Chondrocyte (in vitro differentiated cells): ENCODE data around the gene SPATA33. TPM values are rescaled to one million over a fixed set of nuclear protein-coding genes. Genes with fewer than 3 reads are reported as not detected.
"Not testable (repeated sequence)": the region's sequence is repeated elsewhere in the genome, so short reads cannot be mapped to it uniquely, and the experiment has no call there.

Experiments
- DNase-seq: peaks from one replicate; pipeline ENCODE4 v3.0.0; 2021; ENCODE audit warnings: mixed read lengths, low spot score
- H3K27ac Mint-ChIP-seq: one replicate; pipeline ENCODE4 v1.8.0; 2021; ENCODE audit warnings: mild to moderate bottlenecking, moderate library complexity, mixed read lengths; ENCODE audit not compliant: unreplicated experiment
- H3K27me3 Mint-ChIP-seq: 2 replicates; pipeline ENCODE4 v1.8.0; 2021; ENCODE audit warnings: low read depth, mixed read lengths
- H3K36me3 Mint-ChIP-seq: 2 replicates; pipeline ENCODE4 v1.8.0; 2021; ENCODE audit warnings: low read depth, mixed read lengths
- H3K4me1 Mint-ChIP-seq: 2 replicates; pipeline ENCODE4 v1.8.0; 2021; ENCODE audit warnings: low read depth, mild to moderate bottlenecking, mixed read lengths
- H3K4me3 Mint-ChIP-seq: one replicate; pipeline ENCODE4 v1.8.0; 2021; ENCODE audit warnings: mild to moderate bottlenecking, moderate library complexity, mixed read lengths; ENCODE audit not compliant: unreplicated experiment
- H3K9me3 Mint-ChIP-seq: 2 replicates; pipeline ENCODE4 v1.8.0; 2021; ENCODE audit warnings: low read depth, mixed read lengths
- CTCF ChIP-seq: fragments of 200-600 bp; sonication (generic); IDR thresholded peaks from 2 replicates; pipeline ENCODE4 v1.5.0; 2021; ENCODE audit warnings: antibody characterized with exemption, mild to moderate bottlenecking, moderate library complexity
- total RNA-seq: library from RNA; stranded (reverse); gene quantifications from 3 replicates; pipeline ENCODE4 v1.2.1, GENCODE V29; 2021

Gene SPATA33
- total RNA-seq, 1 donor from 2014 or later = 8.8 TPM

GRCh38 chr16:89656435-89657121 lies 1.1 kb upstream of the SPATA33 start:
- no peaks in the 10 kb centered on the region for H3K9me3 Mint-ChIP-seq
- H3K27me3 Mint-ChIP-seq = no peaks in the 10 kb centered on the region
- peak; percentile 71 for DNase-seq
- H3K27ac Mint-ChIP-seq = peak overlapping the region; percentile 68
- H3K4me3 Mint-ChIP-seq = peak overlapping the region; percentile 87
- TF ChIP-seq CTCF = no peak
- H3K36me3 Mint-ChIP-seq = peaks cover 8% of the 10 kb centered on the region
- H3K4me1 Mint-ChIP-seq = peaks cover 27% of the 10 kb centered on the region

DNA sequence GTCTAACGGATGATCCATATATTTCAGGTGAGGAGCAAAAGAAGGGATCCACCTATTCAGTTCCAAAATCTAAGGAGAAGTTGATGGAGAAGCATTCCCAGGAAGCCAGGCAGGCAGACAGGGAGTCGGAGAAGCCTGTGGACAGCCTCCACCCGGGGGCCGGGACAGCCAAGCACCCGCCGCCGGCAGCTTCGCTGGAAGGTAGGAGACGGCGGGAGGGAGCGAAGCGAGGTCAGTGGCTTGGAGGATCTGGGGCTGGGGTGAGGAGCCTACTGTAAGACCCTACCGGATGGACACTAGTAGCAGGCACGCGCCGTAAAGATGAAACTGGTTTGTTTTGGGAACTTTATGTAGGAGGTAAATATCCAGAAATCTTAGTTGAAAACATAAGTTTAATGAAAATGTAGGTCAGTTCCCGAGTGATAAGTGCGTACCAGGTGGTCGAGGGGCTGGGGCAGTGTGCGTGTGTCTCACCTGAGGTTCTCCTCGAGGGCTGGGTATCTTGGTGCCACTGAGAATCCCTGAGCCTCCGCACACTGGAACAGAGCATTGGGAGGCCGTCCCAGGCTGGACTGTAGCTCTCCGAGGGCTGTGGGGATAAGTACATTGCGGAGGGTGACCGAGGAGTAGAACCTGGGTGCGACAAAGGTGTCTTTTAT lies 714 bp downstream of the SPATA33 start:
- peaks cover 11% of the 10 kb centered on the region for H3K36me3 Mint-ChIP-seq
- DNase-seq = peak; percentile 83
- peak overlapping the region; percentile 87 for H3K4me3 Mint-ChIP-seq
- peak overlapping the region; percentile 78 for H3K27ac Mint-ChIP-seq
- H3K9me3 Mint-ChIP-seq = no peaks in the 10 kb centered on the region
- H3K4me1 Mint-ChIP-seq = peaks cover 27% of the 10 kb centered on the region
- TF ChIP-seq CTCF = no peak
- H3K27me3 Mint-ChIP-seq = no peaks in the 10 kb centered on the region

DNA sequence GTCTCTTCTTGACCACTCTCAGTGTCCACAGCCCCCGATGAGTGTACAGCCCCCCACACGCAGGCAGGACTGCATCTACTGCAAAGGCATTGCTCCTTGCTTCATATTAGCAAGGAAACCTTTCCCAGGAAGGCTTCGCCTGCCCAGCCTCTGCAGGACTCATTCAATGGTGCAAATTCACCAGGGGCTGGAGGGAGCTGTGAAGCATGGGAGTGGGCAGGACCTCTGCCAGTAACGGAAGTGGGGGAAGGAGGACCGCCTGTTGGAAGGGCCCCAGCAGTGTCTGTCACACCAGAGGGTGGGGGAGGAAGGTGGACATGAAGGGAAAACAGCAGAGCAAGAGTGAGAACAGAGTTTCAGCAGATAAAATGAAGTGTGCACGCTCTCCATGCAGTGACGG lies 2.5 kb downstream of the SPATA33 start:
- no peaks in the 10 kb centered on the region for H3K27me3 Mint-ChIP-seq
- no peak overlapping the region for H3K4me3 Mint-ChIP-seq
- no peaks in the 10 kb centered on the region for H3K9me3 Mint-ChIP-seq
- no peak overlapping the region for H3K27ac Mint-ChIP-seq
- H3K4me1 Mint-ChIP-seq = peaks cover 25% of the 10 kb centered on the region
- H3K36me3 Mint-ChIP-seq = peaks cover 16% of the 10 kb centered on the region
- TF ChIP-seq CTCF = no peak
- DNase-seq = peak; percentile 52

- H3K4me3 Mint-ChIP-seq = no peak overlapping the region
- H3K36me3 Mint-ChIP-seq = peaks cover 16% of the 10 kb centered on the region
- H3K27me3 Mint-ChIP-seq = no peaks in the 10 kb centered on the region
- no peak for TF ChIP-seq CTCF
- no peaks in the 10 kb centered on the region for H3K9me3 Mint-ChIP-seq
- H3K27ac Mint-ChIP-seq = no peak overlapping the region
- peaks cover 15% of the 10 kb centered on the region for H3K4me1 Mint-ChIP-seq
- DNase-seq = peak; percentile 2
These were observed 3.6 kb downstream of the SPATA33 start for GRCh38 chr16:89661215-89661614.

- not testable (repeated sequence) for H3K4me3 Mint-ChIP-seq, H3K27ac Mint-ChIP-seq, H3K4me1 Mint-ChIP-seq, H3K27me3 Mint-ChIP-seq, H3K9me3 Mint-ChIP-seq
- peaks cover 16% of the 10 kb centered on the region for H3K36me3 Mint-ChIP-seq
- peak; percentile 15 for DNase-seq
These were observed 6.6 kb downstream of the SPATA33 start for GRCh38 chr16:89664238-89664637.
